Suprapubic skin (tissue), 4 donors: ENCODE data around the gene C16orf78.

Experiments
- CTCF ChIP-seq, 2 donors: fragments of 200-600 bp in 1 of 2; fragments of 450-650 bp in 1 of 2; sonication (generic) in 1 of 2; IDR thresholded peaks; one replicate each; pipeline ENCODE4 v1.5.1; 2016 to 2019; ENCODE audit warnings: antibody characterized with exemption in 2 of 2, mild to moderate bottlenecking in 1 of 2, moderate library complexity in 1 of 2
- EP300 ChIP-seq: sonication (generic); formaldehyde crosslinking; IDR thresholded peaks from one replicate; pipeline ENCODE4 v1.6.1; 2017; ENCODE audit warnings: antibody characterized with exemption
- POLR2A ChIP-seq, 2 donors: fragments of 450-650 bp; IDR thresholded peaks; one replicate each; pipeline ENCODE4 v1.6.1; 2017; ENCODE audit warnings: antibody characterized with exemption in 2 of 2, mild to moderate bottlenecking in 2 of 2, moderate library complexity in 2 of 2
- POLR2AphosphoS5 ChIP-seq, 3 donors: sonication (generic); formaldehyde crosslinking; IDR thresholded peaks; one replicate each; pipeline ENCODE4 v1.6.1; 2017; ENCODE audit warnings: antibody characterized with exemption in 3 of 3

GRCh38 chr16:49409121-49409520, 35.5 kb downstream of the C16orf78 start:
- TF ChIP-seq CTCF (IDR thresholded peaks at IDR 0.05), result no peak
- no peak for TF ChIP-seq POLR2A (IDR thresholded peaks at IDR 0.05)
- no peak for TF ChIP-seq EP300
- no peak for TF ChIP-seq POLR2AphosphoS5 (IDR thresholded peaks at IDR 0.05)
